ENCODE data around the gene ZNF689. TPM values are rescaled to one million over a fixed set of nuclear protein-coding genes. Genes with fewer than 3 reads are reported as not detected.
A peak's percentile ranks its signal among the peaks of the same experiment; 100 is the strongest.

Gene ZNF689
- total RNA-seq, 1 experiment from 2014 or later = 11.7 TPM

GRCh38 chr16:30557707-30557956, 52.6 kb downstream of the ZNF689 start:
- Mint-ChIP-seq H3K27ac (ENCODE audit: unreplicated experiment) (peak overlapping the region; percentile 53), H3K9me3 (ENCODE audit: unreplicated experiment) (no peaks in the 10 kb centered on the region), H3K4me3 (ENCODE audit: unreplicated experiment) (peak overlapping the region; percentile 78), H3K27me3 (ENCODE audit: insufficient read depth, unreplicated experiment) (no peaks in the 10 kb centered on the region), H3K36me3 (ENCODE audit: insufficient read depth, unreplicated experiment) (peaks cover 18% of the 10 kb centered on the region), H3K4me1 (ENCODE audit: low read depth, unreplicated experiment) (peaks cover 6% of the 10 kb centered on the region)
- intact Hi-C loops (cut with micrococcal nuclease; ENCODE audit: unreplicated experiment) = no loop called here
- no peak for DNase-seq
- no peaks in the 10 kb centered on the region for H3K27me3 ChIP-seq (replicated peaks; ENCODE audit: control insufficient read depth, insufficient read depth, low read length)
- CTCF ChIA-PET = interaction anchor here (1.6 to 2.2 kb wide), 3 partner anchors 23 to 128 kb away, joined by 5 to 32 read pairs (median 24); partner anchors contain the start of genes DCTPP1, ZNF689 and ZNF747
- peak overlapping the region; percentile 72 for H3K4me3 ChIP-seq (ENCODE audit: low read depth, low read length)
- TSS peak; percentile 43 for BruUV-seq (replicated peaks)
- POLR2A ChIA-PET = interaction anchor here (0.6 to 1.5 kb wide), 4 partner anchors 11 to 33 kb away, joined by 3 to 20 read pairs (median 4); partner anchors contain the start of gene ZNF747
- H3K4me1 ChIP-seq = peaks cover 5% of the 10 kb centered on the region; the same call in 1 of the 2 replicates
- H3K9me3 ChIP-seq = no peaks in the 10 kb centered on the region
- TF ChIP-seq, protein P1, sequence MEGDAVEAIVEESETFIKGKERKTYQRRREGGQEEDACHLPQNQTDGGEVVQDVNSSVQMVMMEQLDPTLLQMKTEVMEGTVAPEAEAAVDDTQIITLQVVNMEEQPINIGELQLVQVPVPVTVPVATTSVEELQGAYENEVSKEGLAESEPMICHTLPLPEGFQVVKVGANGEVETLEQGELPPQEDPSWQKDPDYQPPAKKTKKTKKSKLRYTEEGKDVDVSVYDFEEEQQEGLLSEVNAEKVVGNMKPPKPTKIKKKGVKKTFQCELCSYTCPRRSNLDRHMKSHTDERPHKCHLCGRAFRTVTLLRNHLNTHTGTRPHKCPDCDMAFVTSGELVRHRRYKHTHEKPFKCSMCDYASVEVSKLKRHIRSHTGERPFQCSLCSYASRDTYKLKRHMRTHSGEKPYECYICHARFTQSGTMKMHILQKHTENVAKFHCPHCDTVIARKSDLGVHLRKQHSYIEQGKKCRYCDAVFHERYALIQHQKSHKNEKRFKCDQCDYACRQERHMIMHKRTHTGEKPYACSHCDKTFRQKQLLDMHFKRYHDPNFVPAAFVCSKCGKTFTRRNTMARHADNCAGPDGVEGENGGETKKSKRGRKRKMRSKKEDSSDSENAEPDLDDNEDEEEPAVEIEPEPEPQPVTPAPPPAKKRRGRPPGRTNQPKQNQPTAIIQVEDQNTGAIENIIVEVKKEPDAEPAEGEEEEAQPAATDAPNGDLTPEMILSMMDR (IDR thresholded peaks at IDR 0.05; ENCODE audit: insufficient read depth in 1 of 2, low read depth in 1 of 2, low read length in 1 of 2, severe bottlenecking in 1 of 2, unreplicated experiment in 1 of 2) = peak in 1 of 2 experiments; percentile 13
- H3K36me3 ChIP-seq (ENCODE audit: control insufficient read depth, insufficient read depth, low read length) = peaks cover 2% of the 10 kb centered on the region

DNA sequence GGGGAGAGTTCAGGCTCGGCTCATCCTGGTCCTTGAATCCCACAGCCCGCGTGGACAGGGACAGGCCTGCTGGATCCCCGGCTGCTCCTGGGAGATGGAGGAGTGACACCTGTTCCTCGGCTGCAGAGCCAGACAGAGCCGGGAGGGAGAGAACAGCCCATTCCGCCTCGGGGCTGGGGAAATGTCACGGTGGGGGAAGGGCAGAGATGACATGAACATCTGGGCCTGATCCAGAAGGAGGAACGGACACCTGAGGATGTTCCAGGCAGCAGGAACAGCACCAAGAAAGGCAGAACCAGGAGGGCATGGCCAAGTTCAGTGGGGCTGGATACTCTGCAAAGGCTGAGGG, 54.1 kb downstream of the ZNF689 start:
- Mint-ChIP-seq H3K4me1 (ENCODE audit: low read depth, unreplicated experiment) (peaks cover 6% of the 10 kb centered on the region), H3K9me3 (ENCODE audit: unreplicated experiment) (no peaks in the 10 kb centered on the region), H3K27ac (ENCODE audit: unreplicated experiment) (no peak overlapping the region), H3K27me3 (ENCODE audit: insufficient read depth, unreplicated experiment) (no peaks in the 10 kb centered on the region), H3K4me3 (ENCODE audit: unreplicated experiment) (peak overlapping the region; percentile 78), H3K36me3 (ENCODE audit: insufficient read depth, unreplicated experiment) (peaks cover 18% of the 10 kb centered on the region)
- POLR2A ChIA-PET = no interaction called here
- BruUV-seq (replicated peaks) = no TSS peak
- Histone ChIP-seq H3K27me3 (replicated peaks; ENCODE audit: control insufficient read depth, insufficient read depth, low read length) (no peaks in the 10 kb centered on the region), H3K4me3 (ENCODE audit: low read depth, low read length) (no peak overlapping the region), H3K4me1 (peaks cover 9% of the 10 kb centered on the region), H3K9me3 (no peaks in the 10 kb centered on the region), H3K36me3 (ENCODE audit: control insufficient read depth, insufficient read depth, low read length) (peaks cover 2% of the 10 kb centered on the region)
- no peak for DNase-seq
- intact Hi-C loops (cut with micrococcal nuclease; ENCODE audit: unreplicated experiment) = no loop called here
- TF ChIP-seq, protein P1 (IDR thresholded peaks at IDR 0.05; ENCODE audit: insufficient read depth in 1 of 2, low read depth in 1 of 2, low read length in 1 of 2, severe bottlenecking in 1 of 2, unreplicated experiment in 1 of 2) = no peak
- CTCF ChIA-PET = no interaction called here

GRCh38 chr16:30555315-30556124, 54.7 kb downstream of the ZNF689 start:
- Histone ChIP-seq H3K4me3 (ENCODE audit: low read depth, low read length) (no peak overlapping the region), H3K27me3 (replicated peaks; ENCODE audit: control insufficient read depth, insufficient read depth, low read length) (no peaks in the 10 kb centered on the region), H3K4me1 (peaks cover 9% of the 10 kb centered on the region), H3K9me3 (no peaks in the 10 kb centered on the region), H3K36me3 (ENCODE audit: control insufficient read depth, insufficient read depth, low read length) (peaks cover 2% of the 10 kb centered on the region)
- H3K4me3 Mint-ChIP-seq (ENCODE audit: unreplicated experiment) = no peak overlapping the region
- peaks cover 18% of the 10 kb centered on the region for H3K36me3 Mint-ChIP-seq (ENCODE audit: insufficient read depth, unreplicated experiment)
- H3K9me3 Mint-ChIP-seq (ENCODE audit: unreplicated experiment) = no peaks in the 10 kb centered on the region
- no TSS peak for BruUV-seq (replicated peaks)
- ChIA-PET CTCF (no interaction called here), POLR2A (no interaction called here)
- H3K4me1 Mint-ChIP-seq (ENCODE audit: low read depth, unreplicated experiment) = peaks cover 6% of the 10 kb centered on the region
- DNase-seq = no peak
- H3K27ac Mint-ChIP-seq (ENCODE audit: unreplicated experiment) = no peak overlapping the region
- intact Hi-C loops (cut with micrococcal nuclease; ENCODE audit: unreplicated experiment) = no loop called here
- TF ChIP-seq, protein P1 (IDR thresholded peaks at IDR 0.05; ENCODE audit: insufficient read depth in 1 of 2, low read depth in 1 of 2, low read length in 1 of 2, severe bottlenecking in 1 of 2, unreplicated experiment in 1 of 2) = no peak
- no peaks in the 10 kb centered on the region for H3K27me3 Mint-ChIP-seq (ENCODE audit: insufficient read depth, unreplicated experiment)

All from Caco-2 (cell line).